SK-N-SH treated with all-trans-retinoic acid at 6 μM for 48 hours (cell line): ENCODE results near the gene ABHD17C.

Experiments used
- ESRRG ChIP-seq: fragments of 250-450 bp; sonication (Bioruptor Pico); IDR thresholded peaks from 2 replicates; pipeline ENCODE4 v1.6.1; 2021; ENCODE audit warnings: mild to moderate bottlenecking
- ISL1 ChIP-seq: fragments of 250-450 bp; sonication (Bioruptor Pico); IDR thresholded peaks from 2 replicates; pipeline ENCODE4 v2.1.2; 2022; ENCODE audit warnings: mild to moderate bottlenecking, moderate library complexity
- PPARA ChIP-seq: fragments of 250-450 bp; sonication (Bioruptor Pico); IDR thresholded peaks from 2 replicates; pipeline ENCODE4 v1.5.0; 2020; ENCODE audit warnings: mild to moderate bottlenecking, borderline replicate concordance
- ZC3H10 ChIP-seq: fragments of 250-450 bp; sonication (Bioruptor Pico); IDR thresholded peaks from 2 replicates; pipeline ENCODE4 v1.5.1; 2021; ENCODE audit warnings: mild to moderate bottlenecking, moderate library complexity
- ZNF565 ChIP-seq: fragments of 450-650 bp; formaldehyde crosslinking; conservative IDR thresholded peaks from 2 replicates; pipeline ENCODE4 v1.5.0; 2020; ENCODE audit warnings: low read depth, mild to moderate bottlenecking, moderate library complexity

- TF ChIP-seq ESRRG (CRISPR knock-in tag): no peak
- no peak for TF ChIP-seq ZNF565
- no peak for TF ChIP-seq PPARA
- no peak for TF ChIP-seq ISL1 (CRISPR knock-in tag)
- no peak for TF ChIP-seq ZC3H10 (CRISPR knock-in tag)
Measured at GRCh38 chr15:80800067-80800466, 105.0 kb downstream of the ABHD17C start.
